Measurements from ENCODE around the gene PANK4. TPM values are rescaled to one million over a fixed set of nuclear protein-coding genes. Genes with fewer than 3 reads are reported as not detected.

The PANK4 gene
- total and polyA plus RNA-seq, 10 of the 15 experiments (the other 5 are each of a cell fraction or from before 2014, with no cell fraction given) = 0.35 to 38.0 (median 18.6) TPM

DNA sequence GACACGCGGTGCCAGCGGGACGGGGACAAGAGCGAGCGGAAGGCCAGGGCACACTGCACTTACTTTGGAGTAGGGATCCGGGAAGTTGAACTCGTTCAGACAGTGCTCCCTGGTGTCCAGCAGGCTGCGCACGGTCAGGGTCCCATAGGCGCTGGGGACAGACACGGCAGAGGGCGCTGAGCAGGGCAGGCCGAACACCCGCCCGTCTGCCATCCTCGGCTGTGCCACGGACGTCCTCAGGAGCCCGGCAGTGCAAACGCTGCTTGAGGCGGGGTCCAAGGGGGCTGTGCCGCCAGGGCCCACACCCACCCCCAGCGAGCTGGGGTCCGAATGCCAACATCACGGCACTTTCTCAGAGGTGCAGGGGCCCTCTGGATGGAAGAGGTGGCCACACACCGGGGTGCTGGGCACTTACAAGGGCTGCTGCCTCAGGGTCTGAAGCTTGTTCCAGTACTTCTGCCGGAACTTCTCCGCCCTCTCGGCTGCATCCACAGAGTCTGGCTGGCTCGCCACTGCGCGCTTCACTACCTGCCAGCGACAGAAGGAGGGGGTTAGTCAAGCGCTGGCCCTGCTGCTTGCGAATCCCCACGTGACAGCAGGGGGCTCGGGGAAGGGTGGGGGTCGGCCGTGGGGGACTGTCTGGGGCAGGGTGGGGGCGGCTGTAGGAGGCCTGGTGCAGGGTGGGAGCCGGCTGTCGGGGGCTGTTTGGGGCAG lies 12.3 kb downstream of the PANK4 start:
- H3K27ac ChIP-seq (ENCODE audit: control insufficient read depth, insufficient read depth) = no peak overlapping the region
- H3K4me3 ChIP-seq = no peak overlapping the region
- DNase-seq (ENCODE audit: low read depth, low spot score) (no peak), ATAC-seq (no peak), FAIRE-seq (no peak)
- RAD21 ChIA-PET (ENCODE audit: unreplicated experiment) = no interaction called here
- no peaks in the 10 kb centered on the region for H3K79me2 ChIP-seq (ENCODE audit: control insufficient read depth, insufficient read depth, low read length)
- in situ Hi-C loops (cut with MboI) = no loop called here
- H3K36me3 ChIP-seq (ENCODE audit: control insufficient read depth in 2 of 2, insufficient read depth in 2 of 2, low read length in 1 of 2) = peaks cover 5 to 52% of the 10 kb centered on the region in 2 experiments
- no peak overlapping the region for H3K4me2 ChIP-seq (ENCODE audit: control insufficient read depth, insufficient read depth)
- no peaks in the 10 kb centered on the region for H3K9me3 ChIP-seq (replicated peaks; ENCODE audit: control insufficient read depth, insufficient read depth, low read length)
- WGBS (ENCODE audit: insufficient coverage, insufficient replicate concordance, low lambda C conversion rate, missing lambda C conversion rate) = 97% methylated on average over 34 of the region's 43 CpGs
- intact Hi-C loops (cut with micrococcal nuclease; ENCODE audit: unreplicated experiment) = no loop called here
- no peaks in the 10 kb centered on the region for H3K4me1 ChIP-seq (ENCODE audit: control insufficient read depth, insufficient read depth, low read length)
- H3K9ac ChIP-seq (ENCODE audit: control insufficient read depth, insufficient read depth, low read length) = no peak overlapping the region
- no peak overlapping the region for H2AFZ ChIP-seq (ENCODE audit: control insufficient read depth, low read depth, low read length)
- TF ChIP-seq YBX1 (IDR thresholded peaks at IDR 0.05) (no peak), CBX3 (IDR thresholded peaks at IDR 0.05; ENCODE audit: borderline replicate concordance, low read depth) (no peak), CREM (IDR thresholded peaks at IDR 0.05; ENCODE audit: low read depth) (no peak), CHD2 (IDR thresholded peaks at IDR 0.05; ENCODE audit: borderline replicate concordance, low read depth, low read length) (no peak), MTA2 (IDR thresholded peaks at IDR 0.05; ENCODE audit: low read depth) (no peak), CEBPB (IDR thresholded peaks at IDR 0.05; ENCODE audit: borderline replicate concordance in 1 of 2, low read depth in 2 of 2, low read length in 2 of 2) (no peak), SMC3 (IDR thresholded peaks at IDR 0.05; ENCODE audit: borderline replicate concordance, low read length) (no peak), LARP7 (IDR thresholded peaks at IDR 0.05) (no peak), EZH2 (IDR thresholded peaks at IDR 0.05; ENCODE audit: borderline replicate concordance, control insufficient read depth, low read depth, low read length) (no peak), SMAD1 (IDR thresholded peaks at IDR 0.05; ENCODE audit: low read depth, partially characterized antibody) (no peak)
- TF ChIP-seq, protein P1, sequence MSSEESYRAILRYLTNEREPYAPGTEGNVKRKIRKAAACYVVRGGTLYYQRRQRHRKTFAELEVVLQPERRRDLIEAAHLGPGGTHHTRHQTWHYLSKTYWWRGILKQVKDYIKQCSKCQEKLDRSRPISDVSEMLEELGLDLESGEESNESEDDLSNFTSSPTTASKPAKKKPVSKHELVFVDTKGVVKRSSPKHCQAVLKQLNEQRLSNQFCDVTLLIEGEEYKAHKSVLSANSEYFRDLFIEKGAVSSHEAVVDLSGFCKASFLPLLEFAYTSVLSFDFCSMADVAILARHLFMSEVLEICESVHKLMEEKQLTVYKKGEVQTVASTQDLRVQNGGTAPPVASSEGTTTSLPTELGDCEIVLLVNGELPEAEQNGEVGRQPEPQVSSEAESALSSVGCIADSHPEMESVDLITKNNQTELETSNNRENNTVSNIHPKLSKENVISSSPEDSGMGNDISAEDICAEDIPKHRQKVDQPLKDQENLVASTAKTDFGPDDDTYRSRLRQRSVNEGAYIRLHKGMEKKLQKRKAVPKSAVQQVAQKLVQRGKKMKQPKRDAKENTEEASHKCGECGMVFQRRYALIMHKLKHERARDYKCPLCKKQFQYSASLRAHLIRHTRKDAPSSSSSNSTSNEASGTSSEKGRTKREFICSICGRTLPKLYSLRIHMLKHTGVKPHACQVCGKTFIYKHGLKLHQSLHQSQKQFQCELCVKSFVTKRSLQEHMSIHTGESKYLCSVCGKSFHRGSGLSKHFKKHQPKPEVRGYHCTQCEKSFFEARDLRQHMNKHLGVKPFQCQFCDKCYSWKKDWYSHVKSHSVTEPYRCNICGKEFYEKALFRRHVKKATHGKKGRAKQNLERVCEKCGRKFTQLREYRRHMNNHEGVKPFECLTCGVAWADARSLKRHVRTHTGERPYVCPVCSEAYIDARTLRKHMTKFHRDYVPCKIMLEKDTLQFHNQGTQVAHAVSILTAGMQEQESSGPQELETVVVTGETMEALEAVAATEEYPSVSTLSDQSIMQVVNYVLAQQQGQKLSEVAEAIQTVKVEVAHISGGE (CRISPR knock-in tag; IDR thresholded peaks at IDR 0.05) = no peak
- POLR2A ChIA-PET = no interaction called here
- SMC1A ChIA-PET (ENCODE audit: uncharacterized antibody, unreplicated experiment) = no interaction called here
- no TSS peak for BruUV-seq (replicated peaks)
- H3K27me3 ChIP-seq (replicated peaks in 1 of 2; ENCODE audit: control insufficient read depth in 2 of 2, insufficient read depth in 2 of 2, low read length in 1 of 2) = no peaks in the 10 kb centered on the region
- H4K20me1 ChIP-seq (ENCODE audit: control insufficient read depth, insufficient read depth) = no peaks in the 10 kb centered on the region
- CTCF ChIA-PET = no interaction called here

All from GM12878 (cell line).